HG02981 (cell line): ENCODE data around the gene HOXA6.

Experiments
- ATAC-seq: cut with Tn5 transposase; IDR thresholded peaks from one replicate; pipeline ENCODE4 v1.9.1; 2021; ENCODE audit warnings: mild to moderate bottlenecking, moderate library complexity; ENCODE audit not compliant: unreplicated experiment

The HOXA6 gene

GRCh38 chr7:27124902-27125689, 22.5 kb downstream of the HOXA6 start:
- ATAC-seq, result no peak

GRCh38 chr7:27124096-27124901, 23.3 kb downstream of the HOXA6 start:
- no peak for ATAC-seq

- no peak for ATAC-seq
Measured at GRCh38 chr7:27123477-27124053, 24.0 kb downstream of the HOXA6 start.

- no peak for ATAC-seq
Measured at GRCh38 chr7:27123007-27123476, 24.5 kb downstream of the HOXA6 start.

- ATAC-seq, result no peak
Measured at GRCh38 chr7:27122077-27122910, 25.3 kb downstream of the HOXA6 start.

GRCh38 chr7:27121684-27122076, 25.9 kb downstream of the HOXA6 start:
- ATAC-seq, result no peak

- no peak for ATAC-seq
Measured at GRCh38 chr7:27119412-27119911, 28.1 kb downstream of the HOXA6 start.

GRCh38 chr7:27118580-27118979, 29.0 kb downstream of the HOXA6 start:
- no peak for ATAC-seq

- ATAC-seq, result no peak
Measured at GRCh38 chr7:27117887-27118491, 29.6 kb downstream of the HOXA6 start.

GRCh38 chr7:27116962-27117886, 30.4 kb downstream of the HOXA6 start:
- no peak for ATAC-seq

GRCh38 chr7:27116031-27116961, 31.3 kb downstream of the HOXA6 start:
- no peak for ATAC-seq

- ATAC-seq, result no peak
Measured at GRCh38 chr7:27115221-27116026, 32.1 kb downstream of the HOXA6 start.

GRCh38 chr7:27114881-27115220, 32.7 kb downstream of the HOXA6 start:
- ATAC-seq, result no peak

GRCh38 chr7:27113991-27114769, 33.4 kb downstream of the HOXA6 start:
- ATAC-seq, result no peak

GRCh38 chr7:27112955-27113949, 34.3 kb downstream of the HOXA6 start:
- ATAC-seq, result no peak
